ENCODE data around the gene SAFB. TPM values are rescaled to one million over a fixed set of nuclear protein-coding genes. Genes with fewer than 3 reads are reported as not detected.

Gene SAFB
- total RNA-seq, 1 experiment from 2014 or later: 143 TPM

- no TSS peak for BruUV-seq (replicated peaks)
- H4K20me1 ChIP-seq (ENCODE audit: insufficient read depth): peaks cover 15% of the 10 kb centered on the region; the same call in 1 of the 2 replicates
These were observed 624 bp downstream of the SAFB start for GRCh38 chr19:5623397-5624017.

More at GRCh38 chr19:5623397-5624017, 624 bp downstream of the SAFB start:
- intact Hi-C loops (cut with micrococcal nuclease): no loop called here
- ChIA-PET POLR2A (interaction anchor here (0.6 to 1.9 kb wide), 9 partner anchors 9 to 983 kb away, joined by 3 to 13 read pairs (median 3); partner anchors contain the start of genes KDM4B, NDUFA11, RPL36 and VMAC), RAD21 (ENCODE audit: low non-redundant PET in 1 of 2, low total read pairs in 2 of 2, uncharacterized antibody in 2 of 2, unreplicated experiment in 2 of 2) (interaction anchor here in 1 of 2 experiments (1.0 kb wide), 1 partner anchor 66 kb away, joined by 3 read pairs; the partner anchor contains the start of gene RPL36), CTCF (interaction anchor here (1.4 kb wide), 1 partner anchor 66 kb away, joined by 8 read pairs; the partner anchor contains the start of gene RPL36)
- Histone ChIP-seq H3K27ac (ENCODE audit: low read depth, low read length) (peak overlapping the region; percentile 92), H3K36me3 (ENCODE audit: control insufficient read depth in 1 of 2, insufficient read depth in 2 of 2, low read length in 2 of 2) (peaks cover 37 to 65% of the 10 kb centered on the region in 2 experiments), H3K4me2 (ENCODE audit: low read length) (peak overlapping the region; percentile 85), H3K27me3 (ENCODE audit: insufficient read depth, low read length) (no peaks in the 10 kb centered on the region), H3K79me2 (ENCODE audit: insufficient read depth, low read length) (peaks cover 97% of the 10 kb centered on the region), H3K9ac (ENCODE audit: low read length) (peak overlapping the region; percentile 98), H3K9me2 (ENCODE audit: insufficient read depth) (no peaks in the 10 kb centered on the region), H2AFZ (ENCODE audit: low read depth, low read length, poor library complexity, severe bottlenecking) (no peak overlapping the region), H3K4me1 (ENCODE audit: control insufficient read depth in 1 of 2, insufficient read depth in 2 of 2, low read length in 2 of 2) (peaks cover 14 to 24% of the 10 kb centered on the region in 2 experiments; a peak in 3 of 4 replicates), H3K4me3 (replicated peaks in 1 of 2; ENCODE audit: low read depth in 1 of 2, low read length in 2 of 2) (peak overlapping the region; percentile 87 to 97), H3K9me3 (ENCODE audit: control insufficient read depth in 1 of 2, insufficient read depth in 1 of 2, low read depth in 1 of 2, low read length in 2 of 2) (no peaks in the 10 kb centered on the region)
- ATAC-seq (no peak), DNase-seq (ENCODE audit: low read depth, low spot score) (no peak)
- TF ChIP-seq POLR2A (IDR thresholded peaks at IDR 0.05; ENCODE audit: borderline replicate concordance, extremely low read depth, insufficient read depth, insufficient read length) (no peak), RAD21 (IDR thresholded peaks at IDR 0.05; ENCODE audit: low read depth) (no peak), ZFX (IDR thresholded peaks at IDR 0.05) (peak; percentile 82), TCF7L2 (IDR thresholded peaks at IDR 0.05; ENCODE audit: borderline replicate concordance, extremely low read depth, insufficient read depth, insufficient read length) (no peak)
- TF ChIP-seq, protein P1, sequence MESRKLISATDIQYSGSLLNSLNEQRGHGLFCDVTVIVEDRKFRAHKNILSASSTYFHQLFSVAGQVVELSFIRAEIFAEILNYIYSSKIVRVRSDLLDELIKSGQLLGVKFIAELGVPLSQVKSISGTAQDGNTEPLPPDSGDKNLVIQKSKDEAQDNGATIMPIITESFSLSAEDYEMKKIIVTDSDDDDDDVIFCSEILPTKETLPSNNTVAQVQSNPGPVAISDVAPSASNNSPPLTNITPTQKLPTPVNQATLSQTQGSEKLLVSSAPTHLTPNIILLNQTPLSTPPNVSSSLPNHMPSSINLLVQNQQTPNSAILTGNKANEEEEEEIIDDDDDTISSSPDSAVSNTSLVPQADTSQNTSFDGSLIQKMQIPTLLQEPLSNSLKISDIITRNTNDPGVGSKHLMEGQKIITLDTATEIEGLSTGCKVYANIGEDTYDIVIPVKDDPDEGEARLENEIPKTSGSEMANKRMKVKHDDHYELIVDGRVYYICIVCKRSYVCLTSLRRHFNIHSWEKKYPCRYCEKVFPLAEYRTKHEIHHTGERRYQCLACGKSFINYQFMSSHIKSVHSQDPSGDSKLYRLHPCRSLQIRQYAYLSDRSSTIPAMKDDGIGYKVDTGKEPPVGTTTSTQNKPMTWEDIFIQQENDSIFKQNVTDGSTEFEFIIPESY (IDR thresholded peaks at IDR 0.05; ENCODE audit: extremely low read depth, insufficient replicate concordance, low read length): no peak
